Stimulated activated CD8-positive, alpha-beta memory T cell treated with anti-CD3 and anti-CD28 coated beads, Interleukin-15, amount 100 ng/mL, for 48 hours (primary cell): ENCODE measurements around the gene CDX1.

ENCODE experiments used
- DNase-seq, 2 donors: peaks; one replicate each; pipeline ENCODE4 v3.0.0-alpha.2; 2020; ENCODE audit warnings: low read depth in 2 of 2

CDX1 gene

DNA sequence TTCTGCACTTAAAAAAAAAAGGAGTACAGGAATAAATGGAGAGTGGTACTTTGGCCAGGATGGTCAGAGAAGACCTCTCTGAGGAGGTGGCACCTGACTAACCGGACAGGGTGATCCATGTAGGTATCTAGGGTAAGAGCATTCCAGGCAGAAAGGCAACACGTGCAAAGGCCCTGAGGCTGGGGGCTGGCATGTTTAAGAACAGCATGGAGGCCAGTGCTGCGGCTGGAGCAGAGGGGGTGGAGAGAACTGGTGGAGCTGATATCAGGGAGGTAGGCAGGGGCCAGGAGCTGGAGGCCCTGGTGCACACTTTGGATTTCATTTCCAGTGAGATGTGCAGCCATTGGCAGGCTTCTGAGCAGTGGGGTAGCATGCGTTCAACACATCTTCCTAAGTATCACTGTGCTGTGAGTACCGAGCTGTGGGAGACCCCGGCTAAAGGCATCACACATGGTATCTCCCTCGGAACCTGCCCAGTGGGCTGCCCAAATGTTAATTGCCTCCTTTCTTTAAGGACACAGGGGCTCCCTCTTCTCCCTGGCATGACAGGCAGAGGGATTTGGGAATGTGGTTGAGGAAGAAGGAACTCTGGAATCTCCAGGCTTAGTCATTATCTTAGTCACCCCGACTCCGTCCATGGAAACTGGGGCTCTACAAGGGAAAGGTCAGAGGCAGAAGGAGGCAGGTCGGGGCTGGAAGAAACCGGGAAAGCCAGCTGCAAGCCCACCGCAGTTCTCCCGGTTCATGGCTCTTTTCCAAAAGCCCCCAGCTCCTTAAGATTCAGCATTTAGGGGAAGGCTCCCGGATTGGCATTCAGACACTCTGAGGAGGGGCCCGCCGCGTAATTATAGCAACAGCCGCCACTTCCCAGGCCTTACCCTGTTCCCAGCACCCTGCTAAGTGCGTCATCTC lies 41.9 kb downstream of the CDX1 start:
- DNase-seq = no peak

DNA sequence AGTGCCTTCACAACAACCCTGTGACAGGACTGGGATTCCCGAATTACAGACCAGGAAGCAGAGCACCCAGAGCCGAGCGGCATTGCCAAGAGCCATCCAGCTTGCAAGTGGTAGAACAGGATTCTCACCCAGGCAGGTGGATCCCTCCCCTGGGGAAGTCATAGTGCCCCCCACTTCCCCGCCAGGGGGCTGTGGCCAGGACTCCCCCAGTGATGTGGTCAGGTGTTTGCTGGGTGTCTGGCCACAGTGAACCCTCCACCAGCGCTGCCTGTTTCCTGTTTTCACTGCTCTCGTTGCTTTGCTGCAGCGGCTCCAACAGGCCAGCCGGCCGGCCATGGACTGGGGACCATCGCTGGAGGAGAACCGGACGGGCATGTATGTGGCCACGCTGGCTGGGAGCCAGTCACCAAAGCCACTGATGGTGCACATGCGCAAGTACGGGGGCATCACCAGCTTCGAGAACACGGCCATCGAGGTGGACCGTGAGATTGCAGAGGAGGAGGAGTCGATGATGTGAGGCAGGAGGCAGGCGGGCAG lies 42.6 kb downstream of the CDX1 start:
- DNase-seq = peak in 1 of 2 donors; percentile 10

DNA sequence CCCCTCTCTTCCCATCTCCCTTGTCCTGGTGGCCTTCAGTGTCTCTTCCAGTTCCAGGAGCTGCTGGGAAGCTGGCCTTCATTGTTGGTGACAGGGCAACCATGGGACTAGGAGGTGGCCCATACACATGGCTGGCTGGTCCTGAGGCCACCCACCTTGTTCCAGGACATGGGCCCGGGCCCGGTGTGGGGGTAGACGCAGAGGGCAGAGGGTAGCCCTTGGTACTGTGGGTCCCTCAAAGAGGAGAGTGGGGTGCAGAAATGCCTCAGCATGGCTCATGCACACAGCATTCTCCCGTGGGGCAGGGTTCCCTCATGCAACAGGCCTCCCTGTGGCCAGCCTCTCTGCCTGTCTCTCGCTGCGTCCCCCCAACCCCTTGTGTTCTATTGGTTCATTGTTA lies 44.1 kb downstream of the CDX1 start:
- DNase-seq = no peak

DNA sequence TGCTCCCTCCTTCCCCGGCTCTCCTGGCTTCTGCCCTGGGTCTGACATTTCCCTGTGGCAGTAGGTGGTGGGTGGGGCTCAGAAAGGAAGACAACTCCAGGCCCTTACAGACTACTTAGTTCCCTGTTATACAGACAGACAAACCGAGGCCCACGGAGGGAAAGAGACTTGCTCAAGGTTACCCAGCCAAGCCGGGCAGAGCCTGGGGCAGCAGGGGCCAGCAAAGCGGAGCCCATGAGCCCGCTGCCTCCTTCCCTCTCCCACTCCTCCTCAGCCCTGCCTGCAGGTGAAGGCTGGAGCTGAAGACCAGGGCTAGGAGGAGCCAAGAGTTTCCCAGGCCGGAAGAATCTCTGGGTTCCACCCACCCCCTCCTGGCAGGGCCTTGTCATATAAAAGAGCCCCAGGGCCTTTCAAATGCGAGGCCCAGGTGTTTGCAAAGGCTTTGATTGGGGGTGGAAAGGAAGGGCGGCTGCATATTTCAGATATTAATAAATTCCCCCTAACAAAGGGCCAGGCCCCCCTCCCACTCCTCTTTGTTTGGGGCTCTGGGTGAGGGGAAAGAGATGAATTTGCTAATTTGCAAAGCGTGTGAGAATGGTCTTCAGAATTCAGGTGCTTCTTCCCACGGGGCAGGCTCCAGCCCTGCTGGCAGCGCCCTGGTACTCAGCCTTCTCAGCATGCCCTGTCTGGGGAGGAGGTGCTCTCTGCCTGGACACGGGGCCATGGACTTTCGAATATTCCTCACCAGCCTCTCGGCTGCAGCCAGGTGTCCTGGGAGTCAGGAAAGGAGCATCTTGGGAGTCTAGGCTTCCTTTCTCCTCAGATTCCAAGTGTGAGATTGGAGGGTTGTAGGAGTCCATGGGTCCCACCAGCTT lies 44.8 kb downstream of the CDX1 start:
- no peak for DNase-seq

DNA sequence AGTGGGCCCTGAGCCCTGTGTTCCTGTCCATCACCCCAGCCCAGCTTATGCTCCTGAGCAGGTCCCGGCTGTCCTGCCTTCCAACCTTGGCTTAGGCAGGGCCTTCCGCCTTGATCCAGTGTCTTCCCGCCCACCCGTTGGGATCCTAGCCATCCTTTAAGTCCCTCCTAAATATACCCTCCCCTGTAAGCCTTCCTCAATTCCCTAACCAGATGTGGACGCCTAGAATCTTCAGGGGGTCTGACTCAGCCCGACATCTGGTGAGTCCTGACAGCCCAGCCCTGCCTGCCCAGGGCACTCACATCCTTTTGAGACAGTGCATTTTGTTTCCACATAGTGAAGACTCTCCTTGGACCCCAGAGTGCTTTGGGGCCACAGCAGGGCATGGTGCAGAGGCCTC lies 47.0 kb downstream of the CDX1 start:
- no peak for DNase-seq

DNA sequence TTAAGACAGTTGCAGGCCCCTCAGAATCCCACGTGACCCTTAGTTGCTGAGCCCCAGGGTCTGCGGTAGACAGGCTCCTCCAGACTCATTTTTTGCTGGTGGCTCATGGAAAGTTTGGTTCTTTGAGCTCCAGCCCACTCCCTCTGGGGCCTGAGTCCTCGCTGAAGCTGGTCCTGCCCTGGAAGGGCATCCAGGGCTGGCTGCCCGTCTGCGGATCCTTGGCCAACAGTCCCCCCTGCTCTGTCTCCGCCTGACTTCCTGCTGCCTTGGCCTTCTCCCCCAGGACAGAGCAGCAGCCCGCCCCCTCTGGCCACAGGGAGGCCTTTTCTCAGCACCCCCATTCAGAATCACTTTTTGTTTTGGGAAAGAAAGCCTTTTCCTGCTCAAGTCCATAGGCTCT lies 47.7 kb downstream of the CDX1 start:
- DNase-seq = no peak

DNA sequence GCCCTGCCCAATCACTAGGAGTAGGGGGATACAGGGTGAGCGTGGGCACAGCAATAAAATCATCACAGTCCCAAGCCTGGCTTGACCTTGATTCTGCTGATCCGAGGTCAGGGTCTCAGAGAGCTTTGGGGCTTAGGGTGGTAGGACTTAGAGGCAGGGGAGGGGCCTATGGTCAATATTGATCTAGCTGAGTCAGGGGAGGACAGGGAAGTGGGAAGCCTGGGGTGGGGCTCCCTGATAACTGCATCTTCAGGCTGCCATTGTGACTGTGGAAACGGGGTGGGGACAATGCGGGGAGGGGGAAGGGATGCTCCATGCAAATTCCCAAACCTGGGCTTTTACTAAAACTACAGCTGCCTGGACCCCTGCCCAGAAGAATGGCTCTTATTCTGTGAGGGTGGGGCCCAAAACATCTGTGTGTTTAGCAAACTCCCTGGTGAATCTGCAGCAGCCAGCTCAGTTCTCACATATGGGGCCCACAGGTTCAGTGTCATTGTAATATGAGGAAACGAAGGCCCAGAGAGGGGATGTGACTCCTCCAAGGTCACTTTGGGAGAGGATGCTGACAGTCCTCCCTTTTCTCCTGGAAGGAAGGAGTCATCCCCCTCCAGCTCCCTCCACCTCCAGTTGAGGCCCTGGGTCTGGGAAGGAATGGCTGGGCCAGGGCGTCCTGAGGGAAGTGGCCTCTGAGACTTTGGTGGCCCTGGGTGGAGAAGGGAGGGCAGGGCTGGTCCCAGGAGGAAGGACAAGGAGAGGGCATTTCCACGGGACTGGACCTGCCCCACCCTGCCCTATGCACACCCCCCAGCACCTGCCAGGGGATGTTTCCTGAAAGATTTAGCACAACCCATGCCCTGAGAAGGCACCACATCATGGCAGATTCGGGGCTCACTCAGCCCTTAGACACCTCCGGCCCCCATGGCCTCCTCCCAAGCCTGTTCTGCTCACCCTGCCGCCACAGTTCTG lies 49.7 kb downstream of the CDX1 start:
- no peak for DNase-seq

DNA sequence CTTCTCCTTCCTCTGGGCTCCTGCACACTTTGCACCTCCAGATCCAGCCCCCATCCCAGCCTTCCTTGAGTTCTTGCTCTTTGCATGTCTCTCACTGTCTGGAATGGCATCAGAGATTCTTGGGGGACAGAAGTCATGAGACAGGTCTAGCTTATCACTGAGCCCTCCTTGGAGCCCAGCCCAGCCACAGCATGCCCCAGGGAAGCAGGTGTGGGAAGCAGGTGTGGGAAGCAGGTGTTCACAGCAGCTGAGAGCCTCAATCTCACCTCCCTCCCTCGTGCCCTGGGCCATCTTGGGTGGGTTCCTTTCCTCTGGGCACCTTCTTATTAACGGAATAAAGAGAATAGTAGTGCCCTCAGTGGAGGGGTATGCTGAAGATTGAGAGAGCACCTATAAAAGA lies 50.5 kb downstream of the CDX1 start:
- no peak for DNase-seq

DNA sequence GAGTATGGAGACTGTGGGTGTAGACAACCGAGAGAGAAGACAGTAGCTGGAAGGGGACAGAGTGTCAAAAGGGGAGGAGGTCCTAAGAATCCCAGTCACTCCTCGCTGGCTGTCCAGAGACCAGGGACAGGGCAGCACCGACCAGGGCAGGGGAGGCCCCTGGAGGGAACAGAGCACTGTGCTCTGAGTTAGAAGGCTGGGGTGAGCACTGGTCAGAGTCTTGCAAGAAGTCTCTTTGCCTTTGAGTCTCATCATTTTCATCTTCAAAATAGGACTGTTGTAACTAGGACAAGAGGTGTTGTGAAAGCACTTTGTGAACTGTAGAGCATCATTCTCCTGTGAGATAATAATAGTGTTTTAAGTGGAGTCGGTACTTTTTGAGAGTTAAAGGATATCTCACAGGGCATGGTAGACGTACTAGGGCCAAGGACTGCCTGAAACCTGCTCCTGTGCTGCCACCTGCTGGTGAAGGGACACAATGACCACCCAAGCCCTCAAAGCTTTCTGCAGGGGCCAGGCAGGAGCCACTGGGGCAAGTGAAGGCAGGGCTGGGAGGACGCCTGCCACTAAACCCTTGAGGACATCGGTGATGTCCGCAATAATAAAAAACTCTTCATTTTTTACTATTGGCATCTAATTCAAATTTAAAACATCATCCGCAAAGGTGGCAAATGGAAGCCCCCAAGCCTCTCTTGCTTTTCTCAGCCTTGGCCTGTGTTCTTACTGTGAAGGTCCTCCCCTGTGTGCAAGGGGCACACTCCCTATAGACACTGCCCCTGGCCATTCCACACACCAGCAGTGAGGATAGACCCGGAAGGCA lies 51.5 kb downstream of the CDX1 start:
- DNase-seq = peak; percentile 56 to 58

DNA sequence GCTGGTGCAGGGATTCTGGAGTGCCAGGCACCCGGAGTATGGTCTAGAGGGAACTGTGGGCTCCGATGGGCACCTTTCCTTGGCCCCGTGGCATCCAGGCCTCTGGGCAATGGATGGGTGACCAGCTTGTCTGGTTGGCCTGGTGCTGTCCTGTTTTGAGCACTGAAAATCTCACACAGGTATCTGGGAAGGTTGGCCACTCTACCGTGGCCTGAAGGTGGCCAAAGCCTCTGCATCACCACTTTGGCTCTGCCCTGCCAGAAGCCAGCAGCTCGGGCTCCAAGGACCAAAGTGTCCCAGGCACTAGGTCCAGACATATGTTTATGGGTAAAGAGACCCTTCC lies 52.1 kb downstream of the CDX1 start:
- no peak for DNase-seq

DNA sequence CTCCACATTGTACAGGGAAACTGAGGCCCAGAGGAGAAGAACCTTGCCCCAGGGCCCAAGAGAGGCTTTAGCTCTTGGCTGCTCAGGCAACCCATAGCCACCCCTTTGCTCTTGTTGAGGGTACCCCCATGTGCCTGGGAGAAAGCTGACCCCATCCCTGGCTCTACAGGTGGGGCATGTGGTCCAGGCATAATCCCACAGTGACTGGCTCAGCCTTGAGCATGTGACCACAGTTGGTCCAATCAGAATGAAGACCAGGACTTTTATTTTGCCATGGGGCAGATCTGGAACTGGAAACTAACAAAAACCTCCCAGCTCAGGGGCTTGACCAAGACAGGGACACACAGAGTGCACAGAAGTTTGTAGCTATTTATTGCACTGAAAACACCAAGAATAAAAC lies 52.6 kb downstream of the CDX1 start:
- no peak for DNase-seq

DNA sequence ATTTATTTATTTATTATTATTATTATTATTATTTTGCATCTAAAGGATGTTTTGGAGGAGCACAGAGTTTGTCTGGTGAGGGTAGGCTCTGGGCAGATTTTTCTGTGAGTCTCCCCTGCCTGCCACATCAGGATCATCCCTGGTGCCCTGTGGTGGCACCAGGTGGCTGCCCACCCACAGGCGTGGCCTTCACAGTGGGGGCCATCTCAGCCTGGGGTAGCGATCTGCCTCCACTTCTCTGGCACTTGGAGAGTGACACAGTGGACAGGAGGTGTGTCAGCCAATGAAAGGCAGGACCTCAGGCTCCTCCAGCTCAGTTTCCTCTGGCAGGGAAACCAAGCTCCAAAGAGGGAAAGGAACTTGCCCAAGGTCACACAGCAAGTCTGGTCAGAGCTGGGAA lies 53.3 kb downstream of the CDX1 start:
- no peak for DNase-seq

DNA sequence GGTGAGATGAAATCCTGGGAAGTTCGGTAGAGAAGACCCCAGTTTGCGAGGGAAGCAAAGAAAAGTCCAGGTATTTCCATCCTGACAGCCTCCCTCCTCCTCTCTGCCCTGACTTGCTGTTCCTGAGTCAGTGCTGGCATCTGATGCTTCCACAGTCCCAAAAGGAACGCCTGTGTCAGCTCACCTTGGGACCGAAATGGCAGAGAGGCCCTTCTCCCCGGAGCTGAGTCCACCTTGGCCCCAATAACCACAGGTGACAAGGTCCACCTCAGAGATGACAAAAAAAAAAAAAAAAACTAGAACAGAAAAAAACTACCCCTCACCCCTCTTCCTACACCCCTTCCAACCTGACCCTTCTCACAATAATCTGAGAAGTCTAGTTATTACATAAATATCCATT lies 54.9 kb downstream of the CDX1 start:
- no peak for DNase-seq

DNA sequence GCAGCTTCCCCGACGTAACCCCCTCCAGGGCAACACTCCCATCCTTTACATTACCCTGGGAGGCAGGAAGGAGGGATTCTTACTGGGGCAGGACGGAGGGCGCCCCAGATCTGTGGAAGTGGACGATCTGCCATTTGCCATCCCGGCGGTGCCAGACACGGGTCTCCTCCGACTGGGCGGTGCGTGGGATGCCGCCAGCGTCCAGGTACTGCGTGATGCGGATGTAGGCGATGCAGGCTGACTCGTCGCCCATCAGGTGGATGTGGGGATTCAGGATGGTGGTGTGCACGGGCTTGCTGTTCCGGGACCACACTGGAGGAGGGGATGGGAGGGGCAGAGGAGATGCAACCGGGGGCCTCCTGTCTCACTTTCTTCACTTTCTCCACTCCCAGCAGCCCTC lies 56.3 kb downstream of the CDX1 start:
- no peak for DNase-seq

DNA sequence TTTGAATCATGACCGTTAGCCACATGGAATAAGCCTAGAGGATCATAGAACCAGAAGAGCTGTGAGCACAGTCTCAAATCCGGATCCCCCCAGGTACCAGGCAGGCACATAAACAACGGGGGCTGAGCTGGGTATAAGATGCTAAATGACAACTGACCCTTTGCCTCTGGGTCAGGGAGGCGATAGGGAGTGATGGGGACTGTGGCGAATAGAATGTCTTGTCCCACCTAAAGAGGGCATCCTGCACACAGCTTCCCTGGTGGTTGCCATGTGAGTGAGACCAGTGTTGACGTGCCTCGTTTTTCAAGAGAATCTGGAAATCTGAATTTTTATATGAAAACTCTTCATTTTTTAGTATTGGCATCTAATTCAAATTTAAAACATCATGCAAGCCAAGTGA lies 56.9 kb downstream of the CDX1 start:
- no peak for DNase-seq

DNA sequence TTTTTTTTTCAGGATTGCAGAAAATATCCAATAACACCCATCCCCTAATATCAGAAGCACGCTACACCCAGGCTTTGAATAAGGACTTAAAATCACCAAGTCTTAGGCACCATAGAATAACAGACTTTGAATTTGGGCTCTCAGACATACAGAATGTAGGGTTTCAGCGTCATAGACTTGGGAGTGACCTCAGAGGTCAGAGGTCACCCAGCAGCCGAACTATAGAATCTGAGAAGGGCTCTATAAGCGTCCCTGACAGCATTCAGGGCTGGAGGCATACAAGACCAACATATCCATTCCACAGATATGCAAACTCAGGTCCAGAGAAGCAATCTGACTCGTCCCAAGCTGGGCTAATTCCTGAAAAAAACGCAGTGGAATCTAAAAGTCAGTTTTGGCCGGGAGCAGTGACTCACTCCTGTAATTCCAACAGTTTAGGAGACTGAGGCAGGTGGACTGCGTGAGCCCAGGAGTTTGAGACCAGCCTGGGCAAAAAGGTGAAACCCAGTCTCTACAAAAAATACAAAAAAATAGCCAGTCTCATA lies 58.0 kb downstream of the CDX1 start:
- no peak for DNase-seq

DNA sequence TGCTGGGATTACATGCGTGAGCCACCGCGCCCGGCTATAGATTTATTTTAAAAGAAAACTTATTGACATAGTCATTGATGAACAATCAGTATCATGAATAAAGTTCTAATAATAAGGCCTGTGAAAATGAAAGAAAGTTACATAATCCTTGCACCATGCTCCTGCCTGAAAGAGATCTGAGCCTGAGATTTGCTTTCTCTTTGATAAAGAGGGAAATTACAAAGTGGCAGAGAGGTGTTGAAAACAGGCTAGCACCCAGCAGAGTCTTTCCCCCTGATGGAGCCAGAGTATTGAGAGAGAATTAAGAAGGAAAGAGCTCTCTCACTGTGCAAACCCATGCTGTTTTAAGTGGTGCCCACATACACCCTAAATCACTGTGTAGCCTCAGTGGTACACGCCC lies 60.5 kb downstream of the CDX1 start:
- DNase-seq = no peak

DNA sequence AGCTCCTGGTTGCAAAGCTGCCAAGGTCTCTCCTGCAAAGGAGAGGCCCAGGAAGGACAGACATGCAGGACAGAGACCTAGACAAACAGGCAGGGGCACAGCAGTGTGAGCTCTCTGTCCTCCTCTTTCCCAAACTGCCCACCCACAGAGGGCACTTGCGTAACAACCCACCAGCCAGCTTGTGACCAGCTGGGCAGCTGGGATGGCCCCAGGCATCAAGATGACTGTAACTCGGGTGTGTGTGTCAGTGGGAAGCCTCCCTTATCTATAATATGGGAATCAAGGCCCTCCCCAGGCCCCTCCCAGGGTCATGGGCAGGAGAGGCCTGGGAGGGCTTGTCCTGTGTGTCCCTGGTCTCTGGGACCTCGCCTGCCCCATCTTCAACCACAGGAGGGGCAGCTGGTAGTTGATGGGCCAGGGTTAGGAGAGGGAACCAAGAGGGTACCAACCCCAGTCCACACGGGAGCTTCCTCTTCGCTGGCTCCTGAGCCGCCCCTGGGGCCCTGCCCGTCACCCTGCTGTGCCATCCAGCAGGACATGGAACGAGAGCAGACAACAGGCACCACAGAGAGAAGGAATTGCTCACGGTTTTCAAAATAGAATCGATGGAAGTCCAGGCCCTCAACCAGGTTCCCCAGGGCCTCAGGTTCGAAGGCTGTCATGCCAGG lies 61.2 kb downstream of the CDX1 start:
- DNase-seq = no peak

DNA sequence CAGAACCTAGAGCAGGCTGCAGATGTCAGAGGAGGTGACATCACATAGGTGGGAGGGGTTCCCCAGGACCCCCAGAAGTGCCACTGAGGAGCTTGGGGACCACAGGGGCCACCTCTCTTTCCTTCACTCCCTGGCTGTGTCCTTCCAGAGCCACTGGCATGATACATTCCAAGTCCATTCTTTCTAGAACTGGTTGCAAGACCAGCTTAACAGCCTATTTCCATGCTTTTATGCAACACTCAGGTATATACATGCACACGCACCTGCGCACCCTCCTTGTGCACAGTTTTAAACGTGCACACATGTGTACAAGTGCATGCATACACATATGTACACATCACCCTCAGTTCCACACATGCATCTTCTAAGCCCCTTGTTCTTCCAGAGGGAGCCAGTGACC lies 63.0 kb downstream of the CDX1 start:
- DNase-seq = no peak

DNA sequence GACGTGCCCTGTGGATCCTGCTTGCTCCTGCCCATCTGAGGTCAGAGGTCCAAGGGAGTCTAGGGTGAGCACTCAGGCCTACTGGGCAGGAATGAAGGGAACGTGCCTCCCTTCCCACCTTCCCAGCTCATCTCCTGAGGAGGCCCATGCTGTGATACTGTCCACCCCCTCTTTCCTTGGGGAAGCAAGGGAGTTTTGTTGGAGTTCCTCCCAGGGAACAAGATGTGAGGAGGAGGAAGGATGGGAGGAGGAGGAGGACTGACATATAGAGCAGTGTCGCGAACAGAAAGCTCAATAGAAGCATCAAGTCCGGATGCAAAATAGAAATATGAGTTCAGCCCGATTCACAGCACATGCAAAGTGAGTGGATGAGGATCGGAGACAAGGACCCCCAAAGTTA lies 64.3 kb downstream of the CDX1 start:
- no peak for DNase-seq
